HCT116 (cell line): ENCODE results near the gene FAM20C. TPM values are rescaled to one million over a fixed set of nuclear protein-coding genes. Genes with fewer than 3 reads are reported as not detected.

ENCODE experiments used
- ATAC-seq: fragments of 200-7000 bp; cut with Tn5 transposase; 2 replicates; pipeline ENCODE4 v1.9.1; 2020; ENCODE audit warnings: mild to moderate bottlenecking, moderate library complexity
- BruUV-seq: library from RNA; stranded (reverse); fragments of 400-500 nt; replicated peaks from 2 replicates; lab custom pipeline; 2021; lab: Mats Ljungman, UMichigan
- CTCF ChIA-PET: fragments of 300-600 bp; sonication (Branson Sonifier 250); formaldehyde crosslinking; loops from one replicate; lab custom pipeline; 2021; ENCODE audit warnings: antibody characterized with exemption; lab: Charles Lee
- POLR2A ChIA-PET: fragments of 300-600, 350-600 bp; sonication (Branson Sonifier 250); formaldehyde crosslinking; loops from one replicate; lab custom pipeline; 2021; ENCODE audit warnings: antibody characterized with exemption; lab: Charles Lee
- RAD21 ChIA-PET, 2 experiments: fragments of 300-600 bp; sonication (Branson Sonifier 250); formaldehyde crosslinking; loops; one replicate each; lab custom pipeline; 2023; ENCODE audit warnings: low total read pairs in 2 of 2; ENCODE audit not compliant: uncharacterized antibody in 2 of 2, unreplicated experiment in 2 of 2, low non-redundant PET in 1 of 2; lab: Charles Lee
- DNase-seq: peaks from one replicate; pipeline ENCODE4 v3.0.0-alpha.2; 2010; ENCODE audit warnings: low read depth, low spot score
- H2AFZ ChIP-seq: fragments of 200-600 bp; shearing (Covaris generic), sonication (generic); 2 replicates; pipeline ENCODE4 v1.6.1; 2017; ENCODE audit warnings: low read depth, mixed run types, mixed read lengths, antibody characterized with exemption, low read length; ENCODE audit not compliant: poor library complexity, severe bottlenecking
- H3K27ac ChIP-seq: 2 replicates; pipeline ENCODE4 v1.5.1; 2012; ENCODE audit warnings: low read depth, low read length
- H3K27me3 ChIP-seq: fragments of 200-600 bp; sonication (generic); 2 replicates; pipeline ENCODE4 v1.6.1; 2016; ENCODE audit warnings: mixed run types, low read length, mixed read lengths; ENCODE audit not compliant: insufficient read depth
- H3K36me3 ChIP-seq, 2 experiments: fragments of 200-500 bp in 1 of 2; fragments of 200-600 bp in 1 of 2; sonication (Bioruptor generic) in 1 of 2; sonication (generic) in 1 of 2; 2 replicates each; pipeline versions ENCODE4 v1.5.1 to v1.6.1; 2014 to 2016; ENCODE audit warnings: low read length in 2 of 2, inconsistent platforms in 1 of 2, mixed read lengths in 1 of 2, mixed run types in 1 of 2; ENCODE audit not compliant: insufficient read depth in 2 of 2, control insufficient read depth in 1 of 2
- H3K4me1 ChIP-seq, 2 experiments: fragments of 200-600 bp in 1 of 2; sonication (generic) in 1 of 2; 2 replicates each; pipeline versions ENCODE4 v1.5.1 to v1.6.1; 2012 to 2017; ENCODE audit warnings: low read length in 2 of 2, inconsistent platforms in 1 of 2, mild to moderate bottlenecking in 1 of 2, mixed read lengths in 1 of 2, mixed run types in 1 of 2, moderate library complexity in 1 of 2; ENCODE audit not compliant: insufficient read depth in 2 of 2, control insufficient read depth in 1 of 2
- H3K4me2 ChIP-seq: fragments of 200-600 bp; sonication (generic); 2 replicates; pipeline ENCODE4 v1.6.1; 2017; ENCODE audit warnings: mixed run types, low read length, mixed read lengths
- H3K4me3 ChIP-seq, 2 experiments: fragments of 200-600 bp in 1 of 2; sonication (generic) in 1 of 2; replicated peaks in 1 of 2; 2 replicates each; pipeline ENCODE4 v1.5.1; 2011 to 2016; ENCODE audit warnings: low read length in 2 of 2, control low read depth in 1 of 2, low read depth in 1 of 2, mild to moderate bottlenecking in 1 of 2, mixed read lengths in 1 of 2, mixed run types in 1 of 2
- H3K79me2 ChIP-seq: fragments of 200-600 bp; sonication (generic); 2 replicates; pipeline ENCODE4 v1.6.1; 2017; ENCODE audit warnings: mild to moderate bottlenecking, mixed run types, low read length, moderate library complexity, mixed read lengths; ENCODE audit not compliant: insufficient read depth
- H3K9ac ChIP-seq: fragments of 200-600 bp; sonication (generic); 2 replicates; pipeline ENCODE4 v1.6.1; 2016; ENCODE audit warnings: low read length, mixed read lengths
- H3K9me2 ChIP-seq: fragments of 200-600 bp; sonication (generic), shearing (Covaris generic); 2 replicates; pipeline ENCODE4 v1.6.1; 2017; ENCODE audit warnings: mixed run types, mild to moderate bottlenecking, moderate library complexity; ENCODE audit not compliant: insufficient read depth
- H3K9me3 ChIP-seq, 2 experiments: fragments of 200-500 bp in 1 of 2; fragments of 200-600 bp in 1 of 2; sonication (Bioruptor generic) in 1 of 2; sonication (generic) in 1 of 2; 2 replicates each; pipeline ENCODE4 v1.6.1; 2014 to 2017; ENCODE audit warnings: low read length in 2 of 2, mixed read lengths in 2 of 2, inconsistent platforms in 1 of 2, low read depth in 1 of 2, mild to moderate bottlenecking in 1 of 2, mixed run types in 1 of 2, moderate library complexity in 1 of 2; ENCODE audit not compliant: control insufficient read depth in 1 of 2, insufficient read depth in 1 of 2
- H4K20me1 ChIP-seq: fragments of 200-600 bp; sonication (generic), shearing (Covaris generic); 2 replicates; pipeline ENCODE4 v1.6.1; 2017; ENCODE audit warnings: mixed run types, mild to moderate bottlenecking, moderate library complexity; ENCODE audit not compliant: insufficient read depth
- ATF3 ChIP-seq: IDR thresholded peaks from 2 replicates; pipeline ENCODE4 v1.6.1; 2012
- CBX3 ChIP-seq: IDR thresholded peaks from 2 replicates; pipeline ENCODE4 v1.6.1; 2012; ENCODE audit warnings: low read depth
- EGR1 ChIP-seq: IDR thresholded peaks from 2 replicates; pipeline ENCODE4 v1.6.1; 2012; ENCODE audit warnings: low read depth
- EZH2phosphoT487 ChIP-seq: fragments of 200-600 bp; IDR thresholded peaks from 2 replicates; pipeline ENCODE4 v1.6.1; 2018; ENCODE audit warnings: antibody characterized with exemption, borderline replicate concordance
- TCF7L2 ChIP-seq: IDR thresholded peaks from 2 replicates; pipeline ENCODE4 v1.7.0; 2011; ENCODE audit warnings: borderline replicate concordance, inconsistent platforms; ENCODE audit not compliant: insufficient read depth, insufficient read length; ENCODE audit errors: extremely low read depth
- YY1 ChIP-seq: IDR thresholded peaks from 2 replicates; pipeline ENCODE4 v1.6.1; 2011; ENCODE audit warnings: low read length, low read depth, moderate library complexity, mild to moderate bottlenecking; ENCODE audit not compliant: insufficient replicate concordance; ENCODE audit errors: extremely low read depth
- intact Hi-C: fragments of 100-400 bp; cut with micrococcal nuclease; formaldehyde crosslinking; loops from 2 replicates; pipeline ENCODE4 v1.10.0; 2022
- total RNA-seq: library from RNA; stranded (reverse); gene quantifications from one replicate; pipeline ENCODE4 v1.2.1, GENCODE V29; 2021; ENCODE audit not compliant: unreplicated experiment
- TF ChIP-seq, protein P1 (sequence below): IDR thresholded peaks from 2 replicates; pipeline ENCODE4 v1.6.1; 2012; ENCODE audit warnings: low read depth

The FAM20C gene
- total RNA-seq, 1 experiment from 2014 or later: 27.1 TPM

GRCh38 chr7:307970-308369, 115.6 kb downstream of the FAM20C start:
- CTCF ChIA-PET: no interaction called here
- Histone ChIP-seq H3K9me2 (no peaks in the 10 kb centered on the region), H3K27me3 (peaks cover 7% of the 10 kb centered on the region; the same call in 1 of the 2 replicates), H3K4me3 (no peak overlapping the region), H3K9me3 (peaks cover 0 to 3% of the 10 kb centered on the region in 2 experiments; a peak in 2 of 4 replicates), H3K4me1 (no peaks in the 10 kb centered on the region), H3K9ac (no peak overlapping the region), H3K79me2 (no peaks in the 10 kb centered on the region), H3K4me2 (no peak overlapping the region), H4K20me1 (no peaks in the 10 kb centered on the region), H3K36me3 (no peaks in the 10 kb centered on the region), H3K27ac (no peak overlapping the region), H2AFZ (no peak overlapping the region)
- no TSS peak for BruUV-seq
- intact Hi-C loops: no loop called here
- POLR2A ChIA-PET: no interaction called here
- TF ChIP-seq CBX3: peak; percentile 32; the same call in 1 of the 2 replicates
- TF ChIP-seq, protein P1, sequence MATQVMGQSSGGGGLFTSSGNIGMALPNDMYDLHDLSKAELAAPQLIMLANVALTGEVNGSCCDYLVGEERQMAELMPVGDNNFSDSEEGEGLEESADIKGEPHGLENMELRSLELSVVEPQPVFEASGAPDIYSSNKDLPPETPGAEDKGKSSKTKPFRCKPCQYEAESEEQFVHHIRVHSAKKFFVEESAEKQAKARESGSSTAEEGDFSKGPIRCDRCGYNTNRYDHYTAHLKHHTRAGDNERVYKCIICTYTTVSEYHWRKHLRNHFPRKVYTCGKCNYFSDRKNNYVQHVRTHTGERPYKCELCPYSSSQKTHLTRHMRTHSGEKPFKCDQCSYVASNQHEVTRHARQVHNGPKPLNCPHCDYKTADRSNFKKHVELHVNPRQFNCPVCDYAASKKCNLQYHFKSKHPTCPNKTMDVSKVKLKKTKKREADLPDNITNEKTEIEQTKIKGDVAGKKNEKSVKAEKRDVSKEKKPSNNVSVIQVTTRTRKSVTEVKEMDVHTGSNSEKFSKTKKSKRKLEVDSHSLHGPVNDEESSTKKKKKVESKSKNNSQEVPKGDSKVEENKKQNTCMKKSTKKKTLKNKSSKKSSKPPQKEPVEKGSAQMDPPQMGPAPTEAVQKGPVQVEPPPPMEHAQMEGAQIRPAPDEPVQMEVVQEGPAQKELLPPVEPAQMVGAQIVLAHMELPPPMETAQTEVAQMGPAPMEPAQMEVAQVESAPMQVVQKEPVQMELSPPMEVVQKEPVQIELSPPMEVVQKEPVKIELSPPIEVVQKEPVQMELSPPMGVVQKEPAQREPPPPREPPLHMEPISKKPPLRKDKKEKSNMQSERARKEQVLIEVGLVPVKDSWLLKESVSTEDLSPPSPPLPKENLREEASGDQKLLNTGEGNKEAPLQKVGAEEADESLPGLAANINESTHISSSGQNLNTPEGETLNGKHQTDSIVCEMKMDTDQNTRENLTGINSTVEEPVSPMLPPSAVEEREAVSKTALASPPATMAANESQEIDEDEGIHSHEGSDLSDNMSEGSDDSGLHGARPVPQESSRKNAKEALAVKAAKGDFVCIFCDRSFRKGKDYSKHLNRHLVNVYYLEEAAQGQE: no peak
- TF ChIP-seq ATF3: no peak
- TF ChIP-seq TCF7L2: no peak
- no peak for TF ChIP-seq EZH2phosphoT487
- TF ChIP-seq YY1: no peak
- no peak for TF ChIP-seq EGR1
- DNase-seq: no peak
- RAD21 ChIA-PET: no interaction called here
- no peak for ATAC-seq
